CD14-positive monocyte (primary cell): ENCODE data around the gene NRG3. TPM values are rescaled to one million over a fixed set of nuclear protein-coding genes. Genes with fewer than 3 reads are reported as not detected.

Experiments used
- DNase-seq, 3 donors: peaks; one replicate each; pipeline ENCODE4 v3.0.0-alpha.2; 2011 to 2022
- H2AFZ ChIP-seq: 2 replicates; pipeline ENCODE4 v1.6.0; 2012; ENCODE audit warnings: mild to moderate bottlenecking, low read depth, low read length, inconsistent platforms; ENCODE audit not compliant: insufficient read depth, poor library complexity, severe bottlenecking
- H3K27ac ChIP-seq, 2 donors: 1 replicate in 1 of 2; 2 replicates in 1 of 2; pipeline ENCODE4 v1.5.1; 2012 to 2013; ENCODE audit warnings: low read length in 2 of 2, control low read depth in 1 of 2, inconsistent platforms in 1 of 2, low read depth in 1 of 2, mild to moderate bottlenecking in 1 of 2
- H3K27me3 ChIP-seq, 2 donors: one replicate each; pipeline versions ENCODE4 v1.6.0 to v1.6.1; 2011 to 2013; ENCODE audit warnings: low read length in 2 of 2; ENCODE audit not compliant: control insufficient read depth in 2 of 2, insufficient read depth in 2 of 2
- H3K36me3 ChIP-seq, 2 donors: replicated peaks in 1 of 2; 1 replicate in 1 of 2; 2 replicates in 1 of 2; pipeline versions ENCODE4 v1.5.1 to v1.6.1; 2012 to 2013; ENCODE audit warnings: low read length in 2 of 2, control low read depth in 1 of 2, inconsistent platforms in 1 of 2, mild to moderate bottlenecking in 1 of 2; ENCODE audit not compliant: insufficient read depth in 2 of 2, control insufficient read depth in 1 of 2
- H3K4me1 ChIP-seq, 2 donors: 1 replicate in 1 of 2; 2 replicates in 1 of 2; pipeline versions ENCODE4 v1.5.1 to v1.6.1; 2012 to 2013; ENCODE audit warnings: low read length in 2 of 2, control low read depth in 1 of 2, inconsistent platforms in 1 of 2, mild to moderate bottlenecking in 1 of 2, moderate library complexity in 1 of 2; ENCODE audit not compliant: insufficient read depth in 2 of 2, control insufficient read depth in 1 of 2
- H3K4me2 ChIP-seq: replicated peaks from 2 replicates; pipeline ENCODE3; 2012; ENCODE audit warnings: low read length, moderate library complexity, mild to moderate bottlenecking; ENCODE audit not compliant: poor library complexity, severe bottlenecking; ENCODE audit errors: extremely low read depth
- H3K4me3 ChIP-seq, 3 experiments: fragments of 200-600 bp in 1 of 3; sonication (generic) in 1 of 3; replicated peaks in 1 of 3; 1 replicate in 2 of 3; 2 replicates in 1 of 3; pipeline ENCODE4 v1.5.1; 2011 to 2013; ENCODE audit warnings: low read length in 3 of 3, mild to moderate bottlenecking in 3 of 3, control low read depth in 2 of 3, low read depth in 2 of 3, inconsistent platforms in 1 of 3, moderate library complexity in 1 of 3
- H3K79me2 ChIP-seq: 2 replicates; pipeline ENCODE4 v1.6.0; 2012; ENCODE audit warnings: mild to moderate bottlenecking, control low read depth, inconsistent platforms, low read length, moderate library complexity; ENCODE audit not compliant: insufficient read depth
- H3K9ac ChIP-seq: 2 replicates; pipeline ENCODE4 v1.6.0; 2017; ENCODE audit warnings: low read length, mild to moderate bottlenecking; ENCODE audit not compliant: insufficient read depth, poor library complexity, severe bottlenecking
- H3K9me3 ChIP-seq, 2 donors: replicated peaks in 1 of 2; 1 replicate in 1 of 2; 2 replicates in 1 of 2; pipeline versions ENCODE4 v1.5.1 to v1.6.1; 2012 to 2013; ENCODE audit warnings: low read length in 2 of 2, control low read depth in 1 of 2; ENCODE audit not compliant: control insufficient read depth in 1 of 2, insufficient read depth in 1 of 2
- H4K20me1 ChIP-seq: 2 replicates; pipeline ENCODE4 v1.6.0; 2012; ENCODE audit warnings: mild to moderate bottlenecking, low read length, control low read depth, moderate library complexity; ENCODE audit not compliant: insufficient read depth
- H3K27ac Mint-ChIP-seq, 7 donors: one replicate each; pipeline ENCODE4 v1.8.0; 2020; ENCODE audit warnings: mild to moderate bottlenecking in 7 of 7, mixed read lengths in 7 of 7, moderate library complexity in 6 of 7, inconsistent platforms in 2 of 7
- H3K27me3 Mint-ChIP-seq, 3 donors: one replicate each; pipeline ENCODE4 v1.8.0; 2021 to 2022; ENCODE audit warnings: low read depth in 3 of 3, mild to moderate bottlenecking in 3 of 3, mixed read lengths in 3 of 3, moderate library complexity in 3 of 3, inconsistent platforms in 1 of 3
- H3K36me3 Mint-ChIP-seq, 2 donors: one replicate each; pipeline ENCODE4 v1.8.0; 2020; ENCODE audit warnings: mixed read lengths in 2 of 2, inconsistent platforms in 1 of 2, mild to moderate bottlenecking in 1 of 2
- H3K4me1 Mint-ChIP-seq: one replicate; pipeline ENCODE4 v1.8.0; 2020; ENCODE audit warnings: mild to moderate bottlenecking, mixed read lengths
- H3K4me3 Mint-ChIP-seq, 2 donors: one replicate each; pipeline ENCODE4 v1.8.0; 2020; ENCODE audit warnings: mild to moderate bottlenecking in 2 of 2, mixed read lengths in 2 of 2, moderate library complexity in 1 of 2
- H3K9me3 Mint-ChIP-seq, 7 donors: one replicate each; pipeline ENCODE4 v1.8.0; 2020 to 2022; ENCODE audit warnings: mixed read lengths in 7 of 7, mild to moderate bottlenecking in 6 of 7, moderate library complexity in 6 of 7, inconsistent platforms in 2 of 7
- CTCF ChIP-seq: fragments of 200-600 bp; IDR thresholded peaks from one replicate; pipeline ENCODE4 v1.8.0; 2022; ENCODE audit warnings: antibody characterized with exemption, mild to moderate bottlenecking
- WGBS: methylation state at CpG from one replicate; pipeline ENCODE4 v1.1.5; 2013; ENCODE audit warnings: missing lambda C conversion rate; ENCODE audit not compliant: insufficient coverage; 5-methylcytosine and 5-hydroxymethylcytosine counted together
- intact Hi-C, 2 donors: fragments of 100-400 bp; cut with micrococcal nuclease; formaldehyde crosslinking; loops; one replicate each; pipeline versions ENCODE4 v1.15.0 to v1.15.1; 2023
- polyA plus RNA-seq, 3 donors: library from polyadenylated mRNA; depleted of rRNA in 1 of 3; unstranded in 2 of 3; stranded (reverse) in 1 of 3; fragments of 300-500 nt in 2 of 3; fragments of >200 nt in 1 of 3; fragmentation: Illumina TruSeq in 2 of 3; gene quantifications; 1 replicate in 2 of 3; 2 replicates in 1 of 3; pipeline ENCODE4 v1.2.3, GENCODE V29; 2012 to 2021

The NRG3 gene
- polyA plus RNA-seq, 3 donors, result not detected

- Histone ChIP-seq H3K36me3 (no peaks in the 10 kb centered on the region), H3K9me3 (no peaks in the 10 kb centered on the region), H3K27ac (no peak overlapping the region), H3K4me1 (no peaks in the 10 kb centered on the region), H4K20me1 (no peaks in the 10 kb centered on the region), H3K4me2 (no peak overlapping the region), H3K79me2 (no peaks in the 10 kb centered on the region), H3K27me3 (no peaks in the 10 kb centered on the region), H2AFZ (no peak overlapping the region), H3K4me3 (no peak overlapping the region), H3K9ac (no peak overlapping the region)
- no peak for TF ChIP-seq CTCF
- Mint-ChIP-seq H3K4me3 (no peak overlapping the region), H3K27me3 (no peaks in the 10 kb centered on the region), H3K4me1 (no peaks in the 10 kb centered on the region), H3K36me3 (no peaks in the 10 kb centered on the region), H3K27ac (no peak overlapping the region), H3K9me3 (peaks cover 0 to 3% (median 0%) of the 10 kb centered on the region in 7 donors)
- intact Hi-C loops, result no loop called here
- DNase-seq, result no peak
Observed at GRCh38 chr10:82757901-82758300, 882.9 kb downstream of the NRG3 start.

GRCh38 chr10:82759050-82759449 lies 884.1 kb downstream of the NRG3 start:
- Mint-ChIP-seq H3K27ac (no peak overlapping the region), H3K36me3 (no peaks in the 10 kb centered on the region), H3K4me1 (no peaks in the 10 kb centered on the region), H3K4me3 (no peak overlapping the region), H3K9me3 (peaks cover 0 to 3% (median 0%) of the 10 kb centered on the region in 7 donors), H3K27me3 (no peaks in the 10 kb centered on the region)
- no peak overlapping the region for H3K4me3 ChIP-seq
- WGBS, result no CpG with 5 or more reads among the region's 1 CpG
- H3K27me3 ChIP-seq, result no peaks in the 10 kb centered on the region
- intact Hi-C loops, result no loop called here
- no peak overlapping the region for H2AFZ ChIP-seq
- no peak for TF ChIP-seq CTCF
- H3K79me2 ChIP-seq, result no peaks in the 10 kb centered on the region
- H3K4me1 ChIP-seq, result no peaks in the 10 kb centered on the region
- H3K27ac ChIP-seq, result no peak overlapping the region
- no peak overlapping the region for H3K4me2 ChIP-seq
- no peak overlapping the region for H3K9ac ChIP-seq
- no peaks in the 10 kb centered on the region for H3K9me3 ChIP-seq
- no peak for DNase-seq
- H4K20me1 ChIP-seq, result no peaks in the 10 kb centered on the region
- H3K36me3 ChIP-seq, result no peaks in the 10 kb centered on the region
